Stimulated activated CD4-positive, alpha-beta T cell treated with anti-CD3 and anti-CD28 coated beads, Interleukin-4, amount 100 ng/mL, for 24 hours (primary cell): ENCODE data around the gene UCKL1.
"Not testable (repeated sequence)": the region's sequence is repeated elsewhere in the genome, so short reads cannot be mapped to it uniquely, and the experiment has no call there.

Experiments used
- DNase-seq: peaks from one replicate; pipeline ENCODE4 v3.0.0-alpha.2; 2020

UCKL1 gene

GRCh38 chr20:63972312-63973159 lies 16.3 kb upstream of the UCKL1 start:
- no peak for DNase-seq

GRCh38 chr20:63971960-63972311 lies 15.7 kb upstream of the UCKL1 start:
- not testable (repeated sequence) for DNase-seq

- DNase-seq, result no peak
These were observed 14.7 kb upstream of the UCKL1 start for GRCh38 chr20:63970714-63971431.

- peak; percentile 63 for DNase-seq
These were observed 13.9 kb upstream of the UCKL1 start, which contains the start of gene ZNF512B for GRCh38 chr20:63969838-63970713. TSS of gene ZNF512B (minus strand) at chr20:63969930. CDS start at chr20:63967950, 1,980 bp downstream.

- peak; percentile 40 for DNase-seq
These were observed 12.9 kb upstream of the UCKL1 start for GRCh38 chr20:63968928-63969760.

GRCh38 chr20:63968136-63968927 lies 12.1 kb upstream of the UCKL1 start:
- no peak for DNase-seq

DNA sequence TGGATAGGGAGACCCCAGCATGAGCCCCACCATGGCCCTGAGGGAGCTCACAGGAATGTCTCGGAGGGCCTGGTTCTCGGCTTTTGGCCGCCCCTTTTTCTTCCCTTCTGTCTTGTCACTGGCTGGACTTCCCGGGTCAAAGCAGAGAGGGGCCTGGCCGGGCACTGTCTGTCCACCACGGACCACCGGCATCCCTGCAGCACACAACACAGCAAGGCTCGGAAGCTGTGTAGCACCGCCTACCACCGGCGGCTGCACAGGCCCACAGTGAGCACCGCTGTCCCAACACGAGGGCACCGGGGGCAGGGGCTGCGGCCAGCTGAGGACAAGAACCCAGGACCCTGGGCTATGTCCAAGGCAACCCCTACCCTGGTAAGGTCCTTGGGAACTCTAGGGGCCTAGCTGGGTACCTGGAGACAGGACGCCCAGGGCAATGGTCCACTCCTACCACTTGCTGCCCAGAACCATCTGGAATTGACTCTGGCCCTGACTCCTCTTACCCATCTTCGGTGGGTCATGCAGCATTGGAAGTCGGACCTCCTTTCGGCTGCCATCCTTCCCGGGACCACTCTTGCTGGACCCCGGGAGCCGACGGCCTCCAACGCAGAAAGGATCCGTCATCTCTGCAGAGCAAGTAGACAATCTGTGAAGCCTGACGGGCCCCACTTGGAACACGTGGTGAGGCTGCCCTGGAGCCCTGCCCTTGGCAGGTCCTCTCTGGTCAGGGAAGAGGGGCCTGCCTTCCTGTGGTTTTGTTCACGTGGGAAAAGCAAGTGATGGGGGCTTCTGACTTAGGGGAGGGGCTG lies 11.3 kb upstream of the UCKL1 start:
- no peak for DNase-seq

GRCh38 chr20:63966944-63967322 lies 10.7 kb upstream of the UCKL1 start:
- no peak for DNase-seq

- no peak for DNase-seq
These were observed 10.1 kb upstream of the UCKL1 start for GRCh38 chr20:63966172-63966943.

DNA sequence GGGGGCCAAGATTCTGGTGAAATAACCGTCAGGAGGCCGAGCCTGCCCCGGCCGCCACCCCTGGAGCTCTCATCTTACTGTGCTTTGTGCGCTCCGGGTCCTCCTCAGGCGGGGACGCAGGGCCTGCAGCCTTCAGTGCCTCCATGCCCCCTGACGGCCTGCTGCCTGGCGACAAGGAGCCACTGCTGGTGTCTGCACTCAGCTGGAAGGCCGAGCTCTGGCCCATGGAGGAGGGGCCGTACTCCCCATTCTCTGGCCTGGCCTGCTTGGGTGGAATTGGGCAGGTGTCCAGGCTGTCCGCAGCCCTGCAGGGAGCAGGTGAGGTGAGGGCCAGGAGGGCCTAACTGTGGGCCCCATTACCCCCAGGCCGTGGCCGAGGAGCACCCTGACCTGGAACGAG lies 8.2 kb upstream of the UCKL1 start:
- no peak for DNase-seq

GRCh38 chr20:63963784-63964301 lies 7.6 kb upstream of the UCKL1 start:
- no peak for DNase-seq

DNA sequence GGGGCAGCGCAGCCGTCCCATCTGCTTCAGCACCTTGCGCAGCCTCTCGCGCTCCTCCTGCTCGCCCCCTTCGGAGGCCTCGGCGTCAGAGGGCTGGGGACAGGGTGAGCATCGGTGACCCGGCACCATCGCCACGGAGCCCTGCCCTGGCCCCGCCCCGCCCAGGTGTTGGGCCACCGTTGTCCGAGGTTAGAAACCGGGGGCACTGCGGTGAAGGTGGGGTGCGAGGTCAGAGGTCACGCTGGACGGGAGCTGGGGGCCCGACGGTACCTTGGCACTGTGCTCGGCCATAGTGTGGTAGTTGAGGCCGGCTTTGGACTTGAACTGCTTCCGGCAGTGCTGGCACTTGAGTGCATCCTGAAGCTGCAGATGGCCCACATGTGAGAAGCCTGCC lies 7.1 kb upstream of the UCKL1 start:
- DNase-seq, result no peak

- DNase-seq, result no peak
These were observed 6.5 kb upstream of the UCKL1 start for GRCh38 chr20:63962426-63963347.

GRCh38 chr20:63961664-63962425 lies 5.6 kb upstream of the UCKL1 start:
- DNase-seq, result no peak

DNA sequence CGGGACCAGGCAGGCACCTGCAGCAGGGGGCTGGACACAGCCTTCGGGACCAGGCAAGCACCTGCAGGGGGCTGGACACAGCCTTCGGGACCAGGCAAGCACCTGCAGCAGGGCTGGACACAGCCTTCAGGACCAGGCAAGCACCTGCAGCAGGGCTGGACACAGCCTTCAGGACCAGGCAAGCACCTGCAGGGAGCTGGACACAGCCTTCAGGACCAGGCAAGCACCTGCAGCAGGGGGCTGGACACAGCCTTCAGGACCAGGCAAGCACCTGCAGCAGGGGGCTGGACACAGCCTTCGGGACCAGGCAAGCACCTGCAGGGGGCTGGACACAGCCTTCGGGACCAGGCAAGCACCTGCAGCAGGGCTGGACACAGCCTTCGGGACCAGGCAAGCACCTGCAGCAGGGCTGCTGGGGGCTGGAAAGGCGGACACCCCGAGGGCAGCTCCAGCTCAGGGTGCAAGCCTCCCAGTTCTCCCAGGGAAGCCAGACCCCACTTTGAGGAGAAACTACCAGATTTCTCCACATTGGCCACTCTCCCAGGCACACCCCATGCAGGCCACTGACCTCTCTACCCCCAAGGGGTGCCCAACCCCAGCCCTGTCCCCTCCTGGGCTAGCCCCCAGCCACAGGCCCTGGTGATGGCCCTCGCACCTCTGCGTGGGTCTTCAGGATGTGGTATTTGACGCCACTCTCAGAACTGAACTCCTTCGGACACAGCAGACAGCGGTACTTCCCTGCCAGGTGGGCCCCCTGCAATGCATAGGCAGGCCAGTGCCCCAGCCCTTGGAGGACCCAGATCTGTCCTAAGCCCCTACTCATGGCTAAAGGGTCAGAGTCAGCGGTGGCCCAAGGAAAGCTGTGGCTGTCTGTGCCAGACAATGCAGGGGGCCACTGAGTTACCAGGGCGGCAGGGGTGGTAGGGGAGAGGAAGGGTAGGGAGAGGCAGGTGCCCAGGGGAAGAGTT lies 4.7 kb upstream of the UCKL1 start:
- not testable (repeated sequence) for DNase-seq

DNA sequence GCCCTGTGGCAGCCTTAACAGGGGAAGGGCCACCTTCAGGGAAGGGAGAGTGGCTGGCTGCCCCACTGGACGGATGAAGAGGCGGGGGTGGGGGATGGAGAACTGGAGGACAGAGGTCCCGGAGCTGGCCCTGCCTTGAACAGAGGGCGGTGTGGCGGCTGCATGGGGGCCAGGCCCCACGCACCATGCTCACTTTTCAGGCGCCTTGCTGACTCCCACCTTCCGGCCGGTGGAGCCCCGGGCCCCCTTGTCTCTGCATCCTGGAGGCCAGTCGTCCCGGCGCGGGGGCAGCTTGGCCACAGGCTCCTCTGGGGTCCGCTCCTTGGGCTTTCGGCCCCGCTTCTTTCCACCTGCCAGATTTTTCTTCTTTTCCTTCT lies 3.5 kb upstream of the UCKL1 start:
- no peak for DNase-seq
